RWPE1 (cell line): ENCODE measurements around the gene ACOX3.

Experiments
- CTCF ChIA-PET: fragments of 350-600 bp; sonication (Branson Sonifier 250); formaldehyde crosslinking; extraction: SDS; loops from one replicate; lab custom pipeline; 2021; lab: Yijun Ruan, JAX
- POLR2A ChIA-PET: fragments of 400-600 bp; formaldehyde crosslinking; extraction: SDS; loops from one replicate; lab custom pipeline; 2020; ENCODE audit warnings: antibody characterized with exemption; ENCODE audit not compliant: low non-redundant PET; lab: Yijun Ruan, JAX
- DNase-seq: peaks from one replicate; pipeline ENCODE4 v3.0.0; 2012; ENCODE audit warnings: low spot score
- H3K27ac ChIP-seq: fragments of 450-650 bp; 2 replicates; pipeline ENCODE4 v1.5.1; 2017
- CTCF ChIP-seq: fragments of 450-650 bp; conservative IDR thresholded peaks from 2 replicates; pipeline ENCODE4 v1.5.1; 2017; ENCODE audit warnings: low read depth, mild to moderate bottlenecking

The ACOX3 gene

GRCh38 chr4:8435656-8436121 lies 4.8 kb downstream of the ACOX3 start:
- no peak for TF ChIP-seq CTCF
- H3K27ac ChIP-seq = no peak overlapping the region
- ChIA-PET CTCF (interaction anchor here (0.6 kb wide), 2 partner anchors 9 to 191 kb away, joined by 3 read pairs; no protein-coding TSS in a partner anchor), POLR2A (interaction anchor here (0.6 kb wide), 1 partner anchor 95 kb away, joined by 4 read pairs; no protein-coding TSS in a partner anchor)
- DNase-seq = no peak

GRCh38 chr4:8434251-8435073 lies 6.1 kb downstream of the ACOX3 start:
- TF ChIP-seq CTCF = no peak
- DNase-seq = no peak
- H3K27ac ChIP-seq = no peak overlapping the region
- POLR2A ChIA-PET = no interaction called here
- CTCF ChIA-PET = no interaction called here

GRCh38 chr4:8433136-8433535 lies 7.4 kb downstream of the ACOX3 start:
- POLR2A ChIA-PET = no interaction called here
- TF ChIP-seq CTCF = no peak
- DNase-seq = no peak
- no peak overlapping the region for H3K27ac ChIP-seq
- CTCF ChIA-PET = no interaction called here

- H3K27ac ChIP-seq = no peak overlapping the region
- ChIA-PET CTCF (no interaction called here), POLR2A (no interaction called here)
- no peak for DNase-seq
- TF ChIP-seq CTCF = no peak
Measured at GRCh38 chr4:8431553-8431952, 9.0 kb downstream of the ACOX3 start.

- H3K27ac ChIP-seq = peak overlapping the region; percentile 79
- ChIA-PET CTCF (interaction anchor here (0.8 to 1.2 kb wide), 2 partner anchors 11 to 338 kb away, joined by 3 to 4 read pairs; partner anchors contain the start of genes ACOX3 and TRMT44), POLR2A (no interaction called here)
- TF ChIP-seq CTCF = peak; percentile 50
- peak; percentile 86 for DNase-seq
Measured at GRCh38 chr4:8428288-8429097, 12.0 kb downstream of the ACOX3 start.

- no peak for DNase-seq
- POLR2A ChIA-PET = interaction anchor here (0.6 kb wide), 1 partner anchor 9 kb away, joined by 8 read pairs; no protein-coding TSS in a partner anchor
- CTCF ChIA-PET = interaction anchor here (1.1 to 1.2 kb wide), 2 partner anchors 24 to 337 kb away, joined by 3 read pairs; no protein-coding TSS in a partner anchor
- no peak for TF ChIP-seq CTCF
- H3K27ac ChIP-seq = peak overlapping the region; percentile 79
Measured at GRCh38 chr4:8427761-8428287, 12.7 kb downstream of the ACOX3 start.
